Measurements from ENCODE around the gene FAM180A.
"Not testable (repeated sequence)": the region's sequence is repeated elsewhere in the genome, so short reads cannot be mapped to it uniquely, and the experiment has no call there.

The FAM180A gene

GRCh38 chr7:135713836-135714470 is 34.7 kb downstream of the FAM180A start:
- no peak for DNase-seq (ENCODE audit: low spot score)

- no peak for DNase-seq (ENCODE audit: low spot score)
These were observed 35.8 kb downstream of the FAM180A start for GRCh38 chr7:135712796-135713195.

GRCh38 chr7:135712182-135712782 is 36.3 kb downstream of the FAM180A start:
- DNase-seq (ENCODE audit: low spot score), result no peak

- DNase-seq (ENCODE audit: low spot score), result no peak
These were observed 37.5 kb downstream of the FAM180A start for GRCh38 chr7:135711139-135711469.

- DNase-seq (ENCODE audit: low spot score), result no peak
These were observed 38.0 kb downstream of the FAM180A start for GRCh38 chr7:135710417-135711138.

GRCh38 chr7:135709508-135709907 is 39.1 kb downstream of the FAM180A start:
- no peak for DNase-seq (ENCODE audit: low spot score)

- DNase-seq (ENCODE audit: low spot score), result no peak
These were observed 40.6 kb downstream of the FAM180A start for GRCh38 chr7:135708041-135708440.

- no peak for DNase-seq (ENCODE audit: low spot score)
These were observed 41.0 kb downstream of the FAM180A start for GRCh38 chr7:135707570-135707966.

- DNase-seq (ENCODE audit: low spot score), result no peak
These were observed 41.6 kb downstream of the FAM180A start for GRCh38 chr7:135706858-135707569.

GRCh38 chr7:135706038-135706742 is 42.4 kb downstream of the FAM180A start:
- no peak for DNase-seq (ENCODE audit: low spot score)

GRCh38 chr7:135704698-135705097 is 43.9 kb downstream of the FAM180A start:
- no peak for DNase-seq (ENCODE audit: low spot score)

GRCh38 chr7:135704074-135704473 is 44.5 kb downstream of the FAM180A start:
- no peak for DNase-seq (ENCODE audit: low spot score)

- DNase-seq (ENCODE audit: low spot score), result no peak
These were observed 51.1 kb downstream of the FAM180A start for GRCh38 chr7:135697276-135698049.

GRCh38 chr7:135693558-135693957 is 55.1 kb downstream of the FAM180A start:
- DNase-seq (ENCODE audit: low spot score), result no peak

- not testable (repeated sequence) for DNase-seq (ENCODE audit: low spot score)
These were observed 56.0 kb downstream of the FAM180A start for GRCh38 chr7:135692606-135693005.

GRCh38 chr7:135692055-135692454 is 56.6 kb downstream of the FAM180A start:
- DNase-seq (ENCODE audit: low spot score), result no peak

GRCh38 chr7:135690566-135690965 is 58.0 kb downstream of the FAM180A start:
- no peak for DNase-seq (ENCODE audit: low spot score)

- DNase-seq (ENCODE audit: low spot score), result no peak
These were observed 61.1 kb downstream of the FAM180A start for GRCh38 chr7:135687466-135687865.

- no peak for DNase-seq (ENCODE audit: low spot score)
These were observed 63.1 kb downstream of the FAM180A start for GRCh38 chr7:135685306-135686084.

- no peak for DNase-seq (ENCODE audit: low spot score)
These were observed 63.9 kb downstream of the FAM180A start for GRCh38 chr7:135684699-135685098.

- no peak for DNase-seq (ENCODE audit: low spot score)
These were observed 64.5 kb downstream of the FAM180A start for GRCh38 chr7:135684136-135684535.
